RPMI7951 (cell line): ENCODE data around the gene CHURC1. TPM values are rescaled to one million over a fixed set of nuclear protein-coding genes. Genes with fewer than 3 reads are reported as not detected.
"Not testable (repeated sequence)": the region's sequence is repeated elsewhere in the genome, so short reads cannot be mapped to it uniquely, and the experiment has no call there.

Experiments used
- DNase-seq: peaks from one replicate; pipeline ENCODE4 v3.0.0-alpha.2; 2012; ENCODE audit warnings: low read depth
- total RNA-seq: library from RNA; depleted of rRNA; stranded (reverse); fragments of >200 nt; shearing (Covaris generic); gene quantifications from 2 replicates; pipeline ENCODE4 v1.2.3, GENCODE V29; 2014

The CHURC1 gene
- total RNA-seq, 1 experiment from 2014 or later = 62.2 TPM

- DNase-seq = peak; percentile 38
Observed at GRCh38 chr14:64910847-64911495, 3.3 kb upstream of the CHURC1 start.

GRCh38 chr14:64912261-64912660, 2.0 kb upstream of the CHURC1 start:
- no peak for DNase-seq

- DNase-seq = not testable (repeated sequence)
Observed at GRCh38 chr14:64913477-64913876, 778 bp upstream of the CHURC1 start.

GRCh38 chr14:64915029-64915424, 772 bp downstream of the CHURC1 start:
- DNase-seq = no peak

GRCh38 chr14:64915797-64916196, 1.5 kb downstream of the CHURC1 start:
- no peak for DNase-seq

GRCh38 chr14:64918216-64918615, 4.0 kb downstream of the CHURC1 start:
- no peak for DNase-seq

GRCh38 chr14:64919215-64919614, 5.0 kb downstream of the CHURC1 start:
- DNase-seq = no peak

GRCh38 chr14:64919618-64920017, 5.4 kb downstream of the CHURC1 start:
- DNase-seq = no peak

GRCh38 chr14:64920465-64920864, 6.2 kb downstream of the CHURC1 start:
- no peak for DNase-seq

- DNase-seq = no peak
Observed at GRCh38 chr14:64923015-64923414, 8.8 kb downstream of the CHURC1 start.

GRCh38 chr14:64926398-64926995, 12.2 kb downstream of the CHURC1 start:
- DNase-seq = no peak

GRCh38 chr14:64927031-64927430, 12.8 kb downstream of the CHURC1 start:
- DNase-seq = no peak

GRCh38 chr14:64928239-64929013, 14.2 kb downstream of the CHURC1 start:
- DNase-seq = no peak

- DNase-seq = no peak
Observed at GRCh38 chr14:64929014-64929359, 14.7 kb downstream of the CHURC1 start.

- no peak for DNase-seq
Observed at GRCh38 chr14:64930085-64930843, 16.0 kb downstream of the CHURC1 start.

GRCh38 chr14:64931123-64931522, 16.9 kb downstream of the CHURC1 start:
- no peak for DNase-seq

- no peak for DNase-seq
Observed at GRCh38 chr14:64932231-64932630, 18.0 kb downstream of the CHURC1 start.

- DNase-seq = no peak
Observed at GRCh38 chr14:64934338-64934929, 20.2 kb downstream of the CHURC1 start.

- DNase-seq = no peak
Observed at GRCh38 chr14:64935508-64935907, 21.3 kb downstream of the CHURC1 start.

- DNase-seq = no peak
Observed at GRCh38 chr14:64937171-64937820, 23.0 kb downstream of the CHURC1 start.

GRCh38 chr14:64937821-64938193, 23.6 kb downstream of the CHURC1 start:
- DNase-seq = peak; percentile 5
